Measurements from ENCODE around the gene DNAH3. TPM values are rescaled to one million over a fixed set of nuclear protein-coding genes. Genes with fewer than 3 reads are reported as not detected.

Gene DNAH3
- total RNA-seq, 1 donor, result not detected

DNA sequence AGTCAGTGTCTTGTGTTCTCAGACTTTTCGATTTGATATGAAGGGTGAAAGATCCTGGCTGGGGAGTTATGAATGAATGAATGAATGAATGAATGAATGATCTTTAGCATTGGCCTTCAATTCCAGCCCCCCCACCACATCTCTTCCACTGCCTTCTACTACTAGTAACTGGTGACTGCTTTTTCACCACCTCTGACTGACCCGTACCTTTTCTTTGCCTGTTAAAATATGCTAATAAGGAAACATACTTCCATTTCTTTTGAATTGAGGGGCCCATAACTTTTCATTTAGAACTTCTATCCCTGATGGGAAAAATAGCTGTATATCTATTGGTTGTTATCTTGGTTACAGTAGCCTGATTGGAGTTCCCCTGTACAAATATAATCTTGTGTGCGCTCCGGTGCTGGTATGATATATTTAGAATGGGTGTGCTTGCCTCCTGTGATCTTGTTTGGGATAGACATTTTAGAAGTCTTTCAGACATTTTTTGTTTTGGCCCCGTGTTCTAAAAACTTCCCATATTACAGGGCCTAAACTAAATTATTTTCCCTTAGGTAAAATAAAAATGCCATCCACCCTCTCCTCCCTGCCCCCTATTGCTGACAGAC lies 246.6 kb downstream of the DNAH3 start:
- Histone ChIP-seq H3K9me3 (ENCODE audit: low read depth, low read length) (no peaks in the 10 kb centered on the region), H3K4me2 (ENCODE audit: insufficient read depth, low read length) (peak overlapping the region; percentile 69), H3K79me2 (ENCODE audit: insufficient read depth, low read length) (peaks cover 46% of the 10 kb centered on the region), H3K36me3 (ENCODE audit: insufficient read depth, low read length) (no peaks in the 10 kb centered on the region), H3K27ac (ENCODE audit: low read depth, low read length) (peak overlapping the region; percentile 90), H4K20me1 (ENCODE audit: insufficient read depth, low read length) (no peaks in the 10 kb centered on the region), H3K4me1 (ENCODE audit: insufficient read depth, low read length) (peaks cover 62% of the 10 kb centered on the region), H2AFZ (ENCODE audit: low read length) (no peak overlapping the region), H3K27me3 (ENCODE audit: insufficient read depth, low read length) (no peaks in the 10 kb centered on the region), H3K4me3 (ENCODE audit: insufficient read depth, low read length) (peak overlapping the region; percentile 14)
- peak; percentile 38 for DNase-seq (ENCODE audit: insufficient read length, low spot score, missing footprints)
- TF ChIP-seq, protein P1, sequence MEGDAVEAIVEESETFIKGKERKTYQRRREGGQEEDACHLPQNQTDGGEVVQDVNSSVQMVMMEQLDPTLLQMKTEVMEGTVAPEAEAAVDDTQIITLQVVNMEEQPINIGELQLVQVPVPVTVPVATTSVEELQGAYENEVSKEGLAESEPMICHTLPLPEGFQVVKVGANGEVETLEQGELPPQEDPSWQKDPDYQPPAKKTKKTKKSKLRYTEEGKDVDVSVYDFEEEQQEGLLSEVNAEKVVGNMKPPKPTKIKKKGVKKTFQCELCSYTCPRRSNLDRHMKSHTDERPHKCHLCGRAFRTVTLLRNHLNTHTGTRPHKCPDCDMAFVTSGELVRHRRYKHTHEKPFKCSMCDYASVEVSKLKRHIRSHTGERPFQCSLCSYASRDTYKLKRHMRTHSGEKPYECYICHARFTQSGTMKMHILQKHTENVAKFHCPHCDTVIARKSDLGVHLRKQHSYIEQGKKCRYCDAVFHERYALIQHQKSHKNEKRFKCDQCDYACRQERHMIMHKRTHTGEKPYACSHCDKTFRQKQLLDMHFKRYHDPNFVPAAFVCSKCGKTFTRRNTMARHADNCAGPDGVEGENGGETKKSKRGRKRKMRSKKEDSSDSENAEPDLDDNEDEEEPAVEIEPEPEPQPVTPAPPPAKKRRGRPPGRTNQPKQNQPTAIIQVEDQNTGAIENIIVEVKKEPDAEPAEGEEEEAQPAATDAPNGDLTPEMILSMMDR (IDR thresholded peaks at IDR 0.05; ENCODE audit: extremely low read depth, low read depth, low read length), result no peak

DNA sequence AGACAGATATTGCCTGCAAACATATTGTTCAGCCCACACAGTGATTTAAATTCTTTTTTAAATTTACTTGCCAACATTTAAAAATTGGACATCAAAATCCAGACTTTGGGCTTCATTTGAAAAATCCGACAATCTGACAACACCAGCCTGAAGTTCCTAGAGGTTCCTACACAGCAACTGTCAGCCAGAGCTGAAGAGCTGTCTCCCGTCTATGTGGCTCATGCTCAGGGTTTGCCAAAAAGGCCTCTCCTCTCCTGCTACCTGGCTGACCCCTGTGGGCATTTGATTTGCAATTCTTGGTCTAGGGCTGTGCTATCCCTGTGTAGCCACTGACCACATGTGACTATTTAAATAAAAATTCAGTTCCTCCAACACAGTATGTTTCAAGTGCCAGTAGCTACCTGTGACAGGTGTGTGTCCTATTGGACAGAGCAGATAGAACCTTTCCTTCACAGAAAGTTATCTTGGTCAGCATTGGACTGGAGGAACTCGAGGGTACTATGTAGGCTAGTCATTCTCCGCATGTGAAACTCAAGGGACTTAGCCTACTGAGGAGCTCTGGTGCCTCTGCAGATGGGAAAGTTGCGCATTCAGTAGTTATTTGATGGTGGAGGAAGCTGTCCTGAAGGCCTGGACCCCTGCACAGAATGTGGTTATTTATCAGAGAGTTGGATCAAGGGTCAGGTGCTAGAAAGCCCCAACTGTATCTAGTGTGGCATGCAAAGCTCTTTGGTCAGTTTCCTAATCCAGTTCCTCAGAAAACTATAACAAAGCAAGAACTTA lies 247.3 kb downstream of the DNAH3 start:
- TF ChIP-seq, protein P1 (IDR thresholded peaks at IDR 0.05; ENCODE audit: extremely low read depth, low read depth, low read length), result no peak
- H3K9me3 ChIP-seq (ENCODE audit: low read depth, low read length), result no peaks in the 10 kb centered on the region
- H3K79me2 ChIP-seq (ENCODE audit: insufficient read depth, low read length), result peaks cover 53% of the 10 kb centered on the region
- H2AFZ ChIP-seq (ENCODE audit: low read length), result no peak overlapping the region
- no peaks in the 10 kb centered on the region for H3K36me3 ChIP-seq (ENCODE audit: insufficient read depth, low read length)
- no peak overlapping the region for H3K4me3 ChIP-seq (ENCODE audit: insufficient read depth, low read length)
- peaks cover under 1% of the 10 kb centered on the region for H4K20me1 ChIP-seq (ENCODE audit: insufficient read depth, low read length)
- no peaks in the 10 kb centered on the region for H3K27me3 ChIP-seq (ENCODE audit: insufficient read depth, low read length)
- peaks cover 66% of the 10 kb centered on the region for H3K4me1 ChIP-seq (ENCODE audit: insufficient read depth, low read length)
- peak; percentile 9 for DNase-seq (ENCODE audit: insufficient read length, low spot score, missing footprints)
- H3K27ac ChIP-seq (ENCODE audit: low read depth, low read length), result peak overlapping the region; percentile 90
- peak overlapping the region; percentile 69 for H3K4me2 ChIP-seq (ENCODE audit: insufficient read depth, low read length)

DNA sequence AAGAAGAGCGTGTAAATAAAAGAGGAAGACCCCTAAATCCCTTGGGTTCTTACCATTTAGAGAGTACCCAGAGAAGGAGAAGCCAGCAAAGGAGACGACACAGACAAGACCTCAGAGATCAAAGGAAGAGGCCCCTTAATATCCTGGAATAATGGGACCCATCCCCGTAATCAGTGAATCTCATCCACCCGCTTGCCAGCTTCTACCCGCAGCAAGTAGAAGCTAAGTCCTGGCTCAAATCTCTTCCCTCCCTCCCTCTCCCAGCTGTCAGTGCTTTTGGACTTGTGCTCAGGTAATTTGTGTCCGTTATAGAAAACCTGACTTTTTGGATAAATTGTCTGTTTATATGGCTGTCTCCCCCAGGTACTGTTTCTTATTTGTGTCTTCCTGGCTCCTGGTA lies 248.2 kb downstream of the DNAH3 start:
- Histone ChIP-seq H3K4me1 (ENCODE audit: insufficient read depth, low read length) (peaks cover 68% of the 10 kb centered on the region), H3K4me3 (ENCODE audit: insufficient read depth, low read length) (no peak overlapping the region), H3K4me2 (ENCODE audit: insufficient read depth, low read length) (peak overlapping the region; percentile 85), H3K9me3 (ENCODE audit: low read depth, low read length) (no peaks in the 10 kb centered on the region), H4K20me1 (ENCODE audit: insufficient read depth, low read length) (peaks cover 9% of the 10 kb centered on the region), H3K27ac (ENCODE audit: low read depth, low read length) (no peak overlapping the region), H3K36me3 (ENCODE audit: insufficient read depth, low read length) (peaks cover 4% of the 10 kb centered on the region), H3K79me2 (ENCODE audit: insufficient read depth, low read length) (peaks cover 56% of the 10 kb centered on the region), H2AFZ (ENCODE audit: low read length) (no peak overlapping the region), H3K27me3 (ENCODE audit: insufficient read depth, low read length) (no peaks in the 10 kb centered on the region)
- peak; percentile 30 for DNase-seq (ENCODE audit: insufficient read length, low spot score, missing footprints)
- TF ChIP-seq, protein P1 (IDR thresholded peaks at IDR 0.05; ENCODE audit: extremely low read depth, low read depth, low read length), result no peak

DNA sequence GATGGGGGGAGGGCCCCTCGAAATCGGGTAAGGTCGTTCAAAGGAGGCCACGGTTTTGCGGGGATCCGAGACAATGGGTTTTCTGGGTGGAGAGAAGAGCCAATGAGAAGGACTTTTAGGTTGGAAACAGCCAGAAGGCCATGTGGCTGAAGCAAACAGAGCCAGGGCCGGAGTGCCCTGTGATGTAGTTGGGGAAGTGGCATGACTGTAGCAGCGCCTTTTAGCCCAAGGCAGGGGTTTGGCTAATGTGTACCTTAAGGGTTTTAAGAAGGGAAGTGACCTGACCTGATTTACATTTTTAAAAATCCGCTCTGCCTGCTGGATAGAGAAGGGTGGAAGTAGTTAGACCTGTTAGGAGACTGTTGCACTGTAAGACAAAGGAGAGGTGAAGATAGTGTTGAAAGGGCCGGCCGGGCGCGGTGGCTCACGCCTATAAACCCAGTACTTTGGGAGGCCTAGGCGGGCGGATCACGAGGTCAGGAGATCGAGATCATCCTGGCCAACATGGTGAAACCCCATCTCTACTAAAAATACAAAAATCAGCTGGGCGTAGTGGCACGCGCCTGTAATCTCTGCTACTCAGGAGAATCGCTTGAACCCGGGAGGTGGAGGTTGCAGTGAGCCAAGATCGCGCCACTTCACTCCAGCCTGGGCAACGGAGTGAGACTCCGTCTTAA lies 249.1 kb downstream of the DNAH3 start:
- Histone ChIP-seq H3K27me3 (ENCODE audit: insufficient read depth, low read length) (no peaks in the 10 kb centered on the region), H2AFZ (ENCODE audit: low read length) (peak overlapping the region; percentile 12), H3K9me3 (ENCODE audit: low read depth, low read length) (no peaks in the 10 kb centered on the region), H3K4me2 (ENCODE audit: insufficient read depth, low read length) (peak overlapping the region; percentile 85), H3K27ac (ENCODE audit: low read depth, low read length) (peak overlapping the region; percentile 100), H3K4me3 (ENCODE audit: insufficient read depth, low read length) (peak overlapping the region; percentile 90), H4K20me1 (ENCODE audit: insufficient read depth, low read length) (peaks cover 17% of the 10 kb centered on the region), H3K79me2 (ENCODE audit: insufficient read depth, low read length) (peaks cover 64% of the 10 kb centered on the region), H3K4me1 (ENCODE audit: insufficient read depth, low read length) (peaks cover 67% of the 10 kb centered on the region), H3K36me3 (ENCODE audit: insufficient read depth, low read length) (peaks cover 12% of the 10 kb centered on the region)
- TF ChIP-seq, protein P1 (IDR thresholded peaks at IDR 0.05; ENCODE audit: extremely low read depth, low read depth, low read length), result no peak
- DNase-seq (ENCODE audit: insufficient read length, low spot score, missing footprints), result peak; percentile 57

All from osteoblast (primary cell).